Ovary (tissue), 3 donors: ENCODE data around the gene USP24.

Experiments
- EP300 ChIP-seq: sonication (generic); formaldehyde crosslinking; IDR thresholded peaks from one replicate; pipeline ENCODE4 v1.6.1; 2017; ENCODE audit warnings: antibody characterized with exemption
- POLR2A ChIP-seq: fragments of 450-650 bp; IDR thresholded peaks from one replicate; pipeline ENCODE4 v1.6.1; 2017; ENCODE audit warnings: antibody characterized with exemption, mild to moderate bottlenecking, moderate library complexity
- TF ChIP-seq, protein P1 (sequence below), 3 donors: fragments of 450-650 bp in 2 of 3; fragments of 200-600 bp in 1 of 3; IDR thresholded peaks; one replicate each; pipeline versions ENCODE4 v1.5.1 to v1.8.0; 2016 to 2022; ENCODE audit warnings: antibody characterized with exemption in 3 of 3, mild to moderate bottlenecking in 1 of 3
- donor health status: DM: no; HTN: no; CAD: no.

DNA sequence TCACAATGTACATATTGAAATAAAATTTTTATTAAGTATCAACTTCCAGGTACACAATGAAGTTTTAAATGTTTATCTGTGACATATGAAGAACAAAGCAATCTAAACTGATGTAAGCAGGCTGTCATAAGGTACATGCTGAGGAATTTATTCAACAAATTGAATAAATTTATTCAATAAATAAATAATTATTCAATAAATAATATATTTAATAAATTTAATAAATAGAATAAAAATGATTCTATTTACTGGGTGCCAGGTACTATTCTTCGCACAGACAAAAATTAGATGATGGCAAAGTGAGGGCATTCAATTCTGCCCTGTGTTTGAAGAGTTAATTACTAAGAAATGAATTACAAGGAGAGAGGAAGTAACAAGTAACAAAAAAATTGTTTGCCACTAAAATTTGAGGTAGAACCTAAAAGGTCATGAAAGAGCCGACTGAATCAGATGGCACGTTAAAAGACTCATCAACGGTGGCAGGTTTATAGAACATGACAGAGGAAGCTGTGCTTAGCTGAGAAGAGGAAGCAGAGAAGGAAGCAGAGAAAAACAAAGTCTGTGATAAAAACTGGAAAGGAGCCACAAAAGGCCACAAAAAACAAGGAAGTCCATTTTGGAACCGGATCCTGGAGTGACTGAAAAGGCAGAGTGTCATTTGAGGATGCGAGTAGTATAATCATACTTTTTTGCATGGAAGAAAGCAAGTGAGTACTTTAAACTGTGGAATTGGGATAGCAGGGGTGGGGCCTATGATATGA lies 2.2 kb upstream of the USP24 start:
- TF ChIP-seq POLR2A (no peak), EP300 (no peak)
- TF ChIP-seq, protein P1, sequence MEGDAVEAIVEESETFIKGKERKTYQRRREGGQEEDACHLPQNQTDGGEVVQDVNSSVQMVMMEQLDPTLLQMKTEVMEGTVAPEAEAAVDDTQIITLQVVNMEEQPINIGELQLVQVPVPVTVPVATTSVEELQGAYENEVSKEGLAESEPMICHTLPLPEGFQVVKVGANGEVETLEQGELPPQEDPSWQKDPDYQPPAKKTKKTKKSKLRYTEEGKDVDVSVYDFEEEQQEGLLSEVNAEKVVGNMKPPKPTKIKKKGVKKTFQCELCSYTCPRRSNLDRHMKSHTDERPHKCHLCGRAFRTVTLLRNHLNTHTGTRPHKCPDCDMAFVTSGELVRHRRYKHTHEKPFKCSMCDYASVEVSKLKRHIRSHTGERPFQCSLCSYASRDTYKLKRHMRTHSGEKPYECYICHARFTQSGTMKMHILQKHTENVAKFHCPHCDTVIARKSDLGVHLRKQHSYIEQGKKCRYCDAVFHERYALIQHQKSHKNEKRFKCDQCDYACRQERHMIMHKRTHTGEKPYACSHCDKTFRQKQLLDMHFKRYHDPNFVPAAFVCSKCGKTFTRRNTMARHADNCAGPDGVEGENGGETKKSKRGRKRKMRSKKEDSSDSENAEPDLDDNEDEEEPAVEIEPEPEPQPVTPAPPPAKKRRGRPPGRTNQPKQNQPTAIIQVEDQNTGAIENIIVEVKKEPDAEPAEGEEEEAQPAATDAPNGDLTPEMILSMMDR (IDR thresholded peaks at IDR 0.05) = no peak
